Activated T-helper 1 cell treated with Interleukin-2 at 50 U/mL for 16 hours (primary cell): ENCODE results near the gene SFRP2.

Experiments
- DNase-seq: peaks from one replicate; pipeline ENCODE4 v3.0.0-alpha.2; 2020; ENCODE audit warnings: low read depth

Gene SFRP2

DNA sequence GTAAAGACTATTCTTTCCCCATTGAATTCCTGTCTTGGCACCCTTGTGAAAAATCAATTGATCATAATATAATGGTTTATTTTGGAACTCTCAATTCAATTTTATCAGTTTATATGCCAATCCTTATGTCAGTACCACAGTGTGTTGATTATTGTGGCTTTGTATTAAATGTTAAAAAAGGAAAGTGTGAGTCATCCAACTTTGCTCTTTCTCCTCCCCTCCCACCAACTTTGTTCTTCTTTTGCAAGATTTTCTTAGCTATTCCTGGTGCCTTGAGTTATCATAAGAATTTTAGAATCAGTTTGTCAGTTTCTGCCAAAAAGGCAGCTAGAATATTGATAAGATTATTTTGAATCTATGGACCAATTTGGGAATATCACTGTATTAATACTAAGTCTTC, 17.8 kb downstream of the SFRP2 start:
- no peak for DNase-seq

DNA sequence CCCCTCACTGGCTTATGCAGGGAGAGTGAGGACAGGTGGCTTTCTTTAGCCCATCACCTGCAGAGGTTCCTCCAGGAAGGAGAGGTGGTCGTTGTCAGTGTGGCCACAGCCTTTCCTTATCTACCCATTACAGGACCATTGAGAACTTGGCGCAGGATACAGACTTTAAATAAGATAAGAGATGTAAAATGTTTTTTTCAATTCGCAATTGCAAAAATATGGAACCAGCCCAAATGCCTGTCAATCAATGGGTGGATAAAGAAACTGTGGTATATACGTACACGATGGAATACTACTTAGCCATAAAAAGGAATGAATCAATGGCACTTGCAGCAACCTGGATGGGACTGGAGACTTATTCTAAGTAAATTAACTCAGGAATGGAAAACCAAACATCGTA, 22.1 kb downstream of the SFRP2 start:
- no peak for DNase-seq

DNA sequence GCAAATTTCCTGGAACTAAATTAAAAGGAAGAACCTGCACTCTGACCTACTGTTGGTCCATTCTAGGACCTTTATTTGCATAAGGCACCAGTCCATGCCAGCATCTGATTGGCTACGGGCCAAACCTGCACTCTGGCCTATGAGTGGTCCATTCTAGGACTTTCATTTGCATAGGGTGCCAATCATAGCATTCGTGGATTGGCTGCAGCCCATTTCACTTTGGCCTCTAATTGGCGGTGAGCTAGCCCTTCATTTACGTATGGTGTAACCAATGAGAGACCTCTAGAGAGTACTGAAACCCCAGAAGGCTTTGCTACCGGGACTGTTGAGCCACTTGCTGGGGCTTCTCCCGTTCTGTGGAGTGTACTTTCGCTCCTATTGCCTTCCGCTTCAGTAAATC, 23.0 kb downstream of the SFRP2 start:
- DNase-seq: no peak

DNA sequence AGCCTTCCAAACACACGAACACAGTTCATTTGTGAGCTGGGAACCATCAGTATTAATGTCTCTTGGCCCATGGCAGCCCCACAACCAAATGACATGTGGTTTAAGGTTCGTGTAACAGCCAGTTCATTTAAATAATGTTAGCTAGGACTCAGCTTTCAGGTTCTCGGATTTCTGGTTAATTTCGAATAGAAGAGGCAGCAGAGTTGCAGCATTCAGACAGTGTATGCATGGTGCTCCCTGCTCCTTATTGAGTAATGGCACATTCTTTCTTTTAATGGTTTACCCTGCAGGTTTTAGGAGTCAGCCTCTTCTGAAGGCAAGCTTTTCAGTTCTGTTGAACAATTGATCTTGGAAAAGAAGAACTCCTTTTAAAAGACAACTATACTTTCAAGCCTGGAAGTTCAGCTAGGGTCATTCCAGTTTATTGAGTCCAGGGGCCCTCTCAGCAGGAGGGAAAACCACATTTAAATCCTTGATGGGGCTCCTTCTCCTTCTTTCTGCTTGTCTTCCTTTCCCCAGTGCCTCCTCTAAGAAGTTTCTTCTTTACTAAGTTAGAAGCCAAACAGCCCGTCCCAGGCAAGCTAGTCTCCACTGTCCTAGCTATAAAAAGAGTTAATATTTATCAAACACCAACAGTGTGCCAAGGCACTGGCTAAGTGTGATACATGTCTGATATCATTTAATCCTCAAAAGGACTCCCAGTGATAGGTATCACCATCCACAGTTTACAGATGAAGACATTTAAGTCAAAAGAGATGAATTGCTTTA, 24.1 kb downstream of the SFRP2 start:
- no peak for DNase-seq

DNA sequence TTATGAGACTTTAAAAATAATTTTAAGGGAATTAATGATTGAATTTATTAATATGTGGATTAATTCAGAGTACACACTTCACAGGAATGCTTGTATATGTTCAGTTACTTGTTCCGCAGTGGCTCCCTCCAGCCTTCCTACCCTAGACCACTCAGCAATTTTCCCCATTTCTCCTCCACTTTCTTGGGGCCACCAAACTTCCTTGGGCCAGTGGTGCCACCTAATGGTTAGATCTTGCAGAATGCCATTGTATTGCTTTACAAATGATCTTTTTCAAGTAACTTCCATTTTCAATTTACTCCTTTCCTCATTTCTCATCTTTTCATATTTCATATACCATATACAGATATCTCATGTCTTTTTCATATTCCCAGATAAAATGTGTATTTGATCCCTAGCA, 25.5 kb downstream of the SFRP2 start:
- no peak for DNase-seq

DNA sequence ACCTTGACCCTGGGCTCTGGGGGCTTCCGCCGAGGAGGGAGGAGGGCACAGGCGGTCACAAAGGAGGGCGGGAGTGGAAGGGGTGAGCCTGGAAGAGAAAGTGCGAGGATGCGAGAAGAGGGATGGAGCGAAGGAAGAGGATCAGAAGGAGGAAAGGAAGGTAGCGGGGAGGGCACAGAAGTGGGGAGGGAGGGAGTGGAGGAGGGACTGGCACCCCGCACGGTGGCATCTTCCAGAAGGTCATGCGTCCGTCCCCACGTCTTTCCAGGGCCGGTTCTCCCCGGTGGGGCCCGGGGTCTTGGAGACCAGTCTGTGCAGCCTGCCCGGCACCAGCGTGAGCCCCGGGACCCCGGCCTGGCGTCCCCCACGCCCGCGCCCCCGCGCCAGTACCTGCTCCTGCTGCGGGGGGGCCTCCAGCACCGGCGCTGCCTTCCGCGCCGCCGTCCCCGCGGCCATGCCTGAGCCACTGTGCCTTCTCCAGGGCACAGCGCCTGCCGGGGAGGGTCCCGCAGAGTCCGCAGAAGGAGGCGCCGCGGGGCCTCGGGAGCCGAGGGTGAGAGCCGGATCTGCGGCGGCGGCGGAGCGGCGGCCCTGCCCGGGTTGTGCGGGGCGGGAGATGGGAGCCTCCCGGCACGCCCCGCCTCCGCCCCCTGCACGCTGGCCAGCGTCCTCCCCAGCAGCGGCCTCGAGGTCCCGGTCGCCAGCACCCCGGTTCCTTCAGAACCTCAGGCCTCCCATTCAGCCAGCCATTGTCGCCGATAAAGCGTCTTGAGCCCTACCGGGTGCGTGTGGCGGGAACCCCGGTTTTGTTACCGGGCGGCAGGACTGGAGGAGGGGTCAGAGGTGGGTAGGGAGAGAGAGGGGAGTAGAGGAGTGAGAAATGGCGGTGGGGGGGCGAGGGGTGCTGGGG, 29.2 kb downstream of the SFRP2 start, which contains the start of gene RNF175:
RNF175 (minus strand) TSS at position 618 of the 910 bp plus-strand sequence; CDS start at position 456, 162 bp downstream.
- no peak for DNase-seq

DNA sequence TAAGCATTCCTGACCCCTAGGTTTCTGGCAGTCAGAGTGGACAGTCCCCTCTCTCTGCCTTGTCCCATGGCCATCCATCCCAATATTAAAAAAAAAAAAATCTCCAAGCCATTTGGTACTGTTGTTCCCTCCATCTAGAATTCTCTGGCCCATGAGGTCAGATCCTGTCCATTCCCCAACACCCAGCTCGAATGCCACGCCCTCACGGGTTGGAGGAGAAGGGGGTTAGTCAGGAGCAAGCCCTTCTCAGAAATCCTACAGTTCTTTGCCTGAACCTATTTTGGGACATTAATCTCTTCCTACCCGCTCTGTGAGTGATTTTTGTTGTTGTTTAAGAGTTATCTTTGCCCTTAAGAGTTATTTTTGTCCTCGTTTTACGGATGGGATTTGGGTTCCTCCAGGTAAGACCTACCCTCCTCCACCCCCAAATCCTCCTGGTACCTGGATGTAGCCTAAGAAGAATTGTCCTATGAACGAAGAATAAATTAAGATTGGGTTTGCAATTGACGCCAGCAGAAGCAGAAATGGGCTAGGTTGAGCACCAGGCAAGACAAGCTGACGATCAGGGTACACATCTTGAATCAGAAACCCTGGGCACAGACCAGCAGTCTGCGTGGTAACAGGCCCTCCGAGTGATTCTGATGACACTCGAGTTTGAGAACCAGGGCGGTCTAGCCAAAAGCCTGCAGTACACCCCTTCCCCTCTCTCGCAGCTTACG, 30.0 kb downstream of the SFRP2 start:
- no peak for DNase-seq

DNA sequence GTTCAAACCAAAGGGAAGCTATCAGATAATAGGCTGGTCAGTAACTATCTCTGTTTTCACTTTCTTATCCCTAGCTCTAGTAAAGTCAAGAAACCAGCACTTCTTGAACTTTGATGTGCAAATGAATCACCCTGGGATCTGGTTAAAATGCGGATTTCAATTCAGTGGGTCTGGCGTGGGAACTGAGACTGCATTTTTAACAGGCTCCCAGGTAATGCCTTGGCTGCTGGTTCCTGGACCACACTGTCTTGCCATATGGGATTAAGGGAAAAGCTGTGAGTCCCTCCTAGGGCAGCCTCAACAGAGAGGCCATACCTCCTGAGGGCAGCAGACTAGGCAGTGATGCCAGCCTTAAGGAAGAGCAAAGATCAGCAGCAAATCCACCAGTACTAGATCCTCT, 30.7 kb downstream of the SFRP2 start:
- DNase-seq: no peak

DNA sequence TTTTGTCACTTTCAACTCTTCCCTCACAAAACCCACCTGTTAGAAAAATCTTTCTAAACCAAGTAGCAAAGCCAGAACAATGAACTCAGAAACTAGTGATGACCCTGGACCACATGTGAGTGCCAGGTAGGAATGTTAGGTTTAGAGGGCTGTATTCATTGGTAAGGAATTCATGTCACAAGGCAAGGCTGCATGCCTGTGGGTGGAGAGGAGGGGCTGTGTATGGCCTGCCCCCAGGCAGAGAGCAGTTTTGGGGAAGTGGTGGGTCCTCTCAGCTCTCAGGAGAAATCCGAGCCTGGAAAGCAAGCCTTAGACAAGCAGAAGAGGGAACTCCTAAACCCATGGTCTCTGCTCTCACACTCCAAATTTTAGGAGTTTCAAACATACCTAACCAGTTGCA, 31.5 kb downstream of the SFRP2 start:
- no peak for DNase-seq

DNA sequence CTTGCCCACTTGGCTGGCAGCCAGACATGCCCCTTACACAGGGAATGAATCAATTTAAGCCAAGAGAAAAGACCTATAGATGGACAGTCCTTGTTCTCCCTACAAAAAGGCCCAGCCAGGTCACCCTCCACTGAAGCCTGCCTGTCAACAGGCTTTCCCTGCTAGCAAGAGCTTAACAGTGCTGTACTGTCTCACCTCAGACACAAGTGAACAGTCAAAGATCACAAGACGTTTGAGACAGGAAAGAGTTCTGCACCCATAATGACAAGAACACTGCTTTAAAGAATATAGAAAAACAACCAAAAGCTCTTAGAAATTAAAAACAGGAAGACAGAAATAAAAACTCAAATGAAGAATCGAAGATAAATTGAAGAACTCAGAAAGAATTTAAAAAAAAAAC, 33.7 kb downstream of the SFRP2 start:
- no peak for DNase-seq

DNA sequence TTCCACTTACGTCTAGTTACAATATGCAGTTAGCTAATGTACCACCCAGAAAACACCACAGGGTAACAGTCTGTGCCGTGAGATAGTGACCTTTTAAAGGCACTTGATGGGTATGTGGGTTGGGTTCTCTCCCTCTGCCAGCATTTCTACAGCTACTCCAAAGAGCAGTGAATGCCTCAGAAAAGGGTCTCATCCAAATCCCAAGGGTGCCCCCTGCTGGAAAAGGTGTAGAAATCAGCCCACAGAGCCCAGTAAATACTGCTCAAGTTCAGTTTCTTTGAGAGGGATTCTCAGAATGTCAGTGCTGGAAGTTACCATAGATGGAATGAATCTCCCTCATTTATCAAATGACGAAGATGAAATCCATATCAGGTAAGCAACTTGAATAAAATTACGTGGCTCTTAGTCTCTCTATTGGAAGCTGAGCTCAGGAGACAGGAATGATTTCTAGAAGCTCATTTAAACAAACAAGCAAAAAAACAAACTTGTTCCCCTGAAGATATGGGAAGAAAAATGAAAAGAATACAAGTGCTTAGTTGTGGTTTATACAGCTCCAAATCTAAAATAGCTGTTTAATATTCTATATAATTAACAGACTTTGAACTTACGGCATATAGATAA, 38.6 kb downstream of the SFRP2 start:
- peak; percentile 12 for DNase-seq

DNA sequence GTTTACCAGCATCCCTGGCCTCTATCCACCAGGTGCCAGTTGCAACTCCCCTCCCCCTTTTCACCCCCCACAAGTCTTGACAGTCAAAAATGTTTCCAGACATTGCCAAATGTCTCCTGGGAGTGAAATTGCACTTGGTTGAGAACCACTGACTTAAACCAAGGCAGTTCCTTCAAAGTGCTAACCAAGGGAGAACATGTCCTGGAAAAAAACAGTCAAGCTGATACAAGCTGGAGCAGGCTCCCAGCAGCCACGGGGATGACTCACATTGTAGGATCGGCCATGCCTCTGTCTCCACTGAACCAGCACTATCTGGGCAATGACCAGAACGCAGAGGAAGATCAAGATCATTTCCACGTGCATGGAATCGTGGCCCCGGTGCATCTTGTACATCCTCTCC, 40.5 kb downstream of the SFRP2 start:
- DNase-seq: no peak

DNA sequence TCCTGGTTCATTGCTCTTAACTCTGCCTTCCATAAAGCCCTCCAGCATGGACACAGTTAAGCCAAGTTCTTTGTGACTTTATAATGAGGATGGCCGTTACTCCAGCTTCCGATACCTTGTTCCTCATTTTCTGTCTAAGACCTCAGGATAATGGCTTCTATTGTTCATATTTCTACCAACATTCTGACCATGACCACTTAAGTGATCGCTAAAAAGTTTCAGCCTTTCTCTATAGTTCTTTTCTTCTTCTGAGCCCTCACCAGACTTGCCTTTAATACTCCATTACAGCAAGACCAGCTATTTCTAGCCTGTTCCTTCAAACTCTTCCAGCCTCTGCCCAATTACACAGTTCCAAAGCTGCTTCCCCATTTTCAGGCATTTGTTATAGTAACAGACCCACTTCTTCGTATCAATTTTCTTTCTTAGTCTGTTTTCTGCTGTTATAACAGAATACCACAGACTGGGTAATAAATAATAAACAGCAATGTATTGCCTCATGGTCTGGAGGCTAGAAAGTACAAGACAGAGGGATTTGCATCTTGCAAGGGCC, 41.4 kb downstream of the SFRP2 start:
- DNase-seq: no peak

DNA sequence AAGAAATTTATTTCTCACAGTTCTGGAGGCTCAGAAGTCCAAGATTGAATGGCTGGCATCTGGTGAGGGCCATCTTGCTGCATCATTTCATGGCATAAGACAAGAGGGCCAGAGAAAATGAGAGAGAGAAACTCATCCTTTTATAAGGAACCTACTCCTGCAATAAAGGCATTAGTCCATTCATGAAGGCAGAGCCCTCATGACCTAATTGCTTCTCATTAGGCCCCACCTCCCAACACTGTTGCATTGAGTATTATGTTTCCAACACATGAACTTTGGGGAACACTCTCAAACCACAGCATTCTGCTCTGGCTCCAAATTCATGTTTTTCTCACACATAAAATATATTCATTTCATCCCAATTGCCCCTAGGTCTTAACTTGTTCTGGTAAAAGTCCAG, 43.2 kb downstream of the SFRP2 start:
- DNase-seq: no peak

DNA sequence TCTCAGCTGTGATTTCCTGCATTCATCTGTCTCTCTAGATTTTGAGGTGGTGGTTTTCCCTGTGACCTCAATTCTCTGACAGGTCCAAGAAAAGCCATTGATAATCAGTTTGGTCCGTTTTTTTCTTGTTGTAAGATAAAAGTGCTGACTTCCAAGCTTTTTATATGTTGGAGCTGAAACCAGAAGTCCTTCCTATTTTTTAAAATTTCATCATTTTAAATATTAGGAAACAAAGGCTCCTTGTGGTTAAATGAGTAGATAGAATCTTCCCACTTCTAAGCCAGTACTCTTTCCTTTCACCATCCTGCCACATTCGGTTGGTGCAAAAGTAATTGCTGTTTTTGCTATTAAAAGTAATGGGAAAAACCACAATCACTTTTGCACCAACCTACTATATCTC, 47.3 kb downstream of the SFRP2 start:
- no peak for DNase-seq

DNA sequence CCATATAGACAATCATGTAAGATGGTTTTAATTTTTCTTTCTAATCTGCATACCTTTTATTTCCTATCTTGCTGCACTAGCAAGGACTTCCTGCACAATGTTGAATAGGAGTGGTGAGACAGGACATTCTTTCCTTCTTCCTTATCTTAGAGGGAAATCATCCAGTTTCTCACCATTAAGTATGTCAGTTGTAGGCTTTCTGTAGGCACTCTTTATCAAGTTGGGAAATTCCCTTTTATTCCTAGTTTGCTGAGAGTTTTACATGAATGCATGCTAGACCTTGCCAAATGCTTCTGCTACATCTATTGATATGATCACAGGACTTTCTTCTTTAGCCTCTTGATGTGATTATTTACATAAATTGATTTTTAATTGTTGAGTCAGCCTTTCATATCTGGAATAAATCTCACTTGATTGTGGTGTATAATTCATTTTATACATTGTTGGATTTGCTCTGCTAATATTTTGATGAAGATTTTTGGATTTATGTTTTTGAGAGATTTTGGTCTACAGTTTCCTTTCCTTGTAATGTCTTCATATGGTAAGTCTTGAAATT, 52.9 kb downstream of the SFRP2 start:
- no peak for DNase-seq

DNA sequence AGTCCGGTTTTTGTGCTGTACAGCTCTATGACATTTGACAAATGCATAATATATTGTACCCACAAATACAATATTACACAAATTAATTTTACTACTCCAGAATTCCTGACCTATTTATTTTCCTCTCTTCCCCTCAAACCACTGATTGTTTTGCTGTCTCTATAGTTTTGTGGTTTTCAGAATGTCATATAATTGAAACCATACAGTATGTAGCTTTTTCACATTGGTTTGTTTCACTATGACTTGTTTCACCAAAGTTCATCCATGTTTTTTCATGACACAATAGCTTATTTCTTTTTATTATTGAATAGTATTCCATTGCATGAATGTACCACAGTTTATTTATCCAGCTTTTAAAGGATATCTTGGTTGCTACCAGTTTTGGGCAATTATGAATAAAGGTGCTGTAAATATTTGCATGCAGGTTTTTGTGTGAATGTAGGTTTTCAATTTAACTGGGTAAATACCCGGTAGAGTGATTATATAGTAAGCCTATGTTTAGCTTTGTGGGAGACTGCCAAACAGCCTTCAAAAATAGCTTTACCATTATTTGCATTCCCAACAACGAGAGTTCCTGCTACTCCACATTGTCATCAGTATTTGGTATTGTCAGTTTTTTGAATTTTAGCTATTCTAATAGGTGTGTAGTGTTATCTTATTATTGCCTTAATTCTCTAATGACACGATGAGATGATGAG, 55.0 kb downstream of the SFRP2 start:
- DNase-seq: no peak

DNA sequence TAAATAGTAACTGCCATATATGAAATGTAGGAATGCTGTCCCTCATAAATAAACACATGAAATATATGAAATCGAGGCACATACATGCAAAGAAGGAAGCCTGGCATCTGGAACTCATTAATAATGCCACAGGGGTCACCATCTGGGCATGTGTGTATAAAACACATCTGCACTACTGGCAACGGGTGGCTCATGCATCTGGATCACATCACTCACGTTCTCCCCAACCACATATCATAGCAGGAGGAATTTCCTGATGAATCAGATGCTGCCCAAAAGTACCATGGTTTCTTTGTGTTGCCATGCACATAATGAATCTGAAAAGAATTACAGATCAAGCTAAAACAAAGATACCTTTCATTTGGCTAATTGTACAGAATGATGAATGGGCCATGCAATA, 57.6 kb downstream of the SFRP2 start:
- no peak for DNase-seq
